Hematopoietic multipotent progenitor cell treated with erythropoietin and hydrocortisone succinate and interleukin-3 and kit ligand, for 6 days (in vitro differentiated cells): ENCODE data around the gene OCEL1.

Experiments used
- DNase-seq: peaks from one replicate; pipeline ENCODE4 v3.0.0-alpha.2; 2015

The OCEL1 gene

DNA sequence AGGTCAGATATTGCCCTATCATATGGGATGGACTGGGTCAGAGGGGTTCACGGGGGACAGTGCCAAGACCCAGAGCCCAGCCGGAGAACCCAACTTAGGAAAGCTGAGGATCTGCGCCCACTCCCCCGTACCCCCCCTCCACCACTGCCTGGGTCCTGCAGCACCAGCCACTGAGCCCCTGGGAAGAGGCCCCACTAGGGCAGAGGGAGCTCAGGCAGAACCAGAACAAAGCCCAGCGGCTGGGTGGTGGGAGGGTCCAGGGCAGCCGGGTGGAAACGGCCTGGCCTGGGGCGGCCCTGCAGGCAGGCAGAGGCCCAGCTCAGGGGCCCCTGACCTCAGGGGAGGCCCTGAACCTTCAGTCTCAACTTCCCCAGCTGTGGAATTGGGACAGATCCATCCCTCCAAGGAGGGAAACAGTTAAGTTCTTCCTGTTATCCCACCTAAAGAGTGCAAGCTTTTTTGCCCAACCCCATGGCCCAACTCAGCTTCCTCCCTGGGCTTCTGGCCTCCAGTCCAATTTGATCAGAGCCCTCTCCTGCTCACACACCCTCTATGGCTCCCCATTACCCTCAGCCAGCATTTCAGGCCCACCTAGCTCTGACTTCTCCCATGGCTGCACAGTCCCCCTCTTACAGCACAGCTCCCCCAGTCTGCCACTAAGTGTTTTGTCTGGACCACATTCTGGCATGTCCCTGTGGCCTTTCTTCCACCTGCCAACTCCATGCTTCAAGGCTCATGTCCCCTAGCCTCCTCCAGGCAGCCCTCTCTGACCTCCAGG lies 16.6 kb downstream of the OCEL1 start:
- DNase-seq = no peak

DNA sequence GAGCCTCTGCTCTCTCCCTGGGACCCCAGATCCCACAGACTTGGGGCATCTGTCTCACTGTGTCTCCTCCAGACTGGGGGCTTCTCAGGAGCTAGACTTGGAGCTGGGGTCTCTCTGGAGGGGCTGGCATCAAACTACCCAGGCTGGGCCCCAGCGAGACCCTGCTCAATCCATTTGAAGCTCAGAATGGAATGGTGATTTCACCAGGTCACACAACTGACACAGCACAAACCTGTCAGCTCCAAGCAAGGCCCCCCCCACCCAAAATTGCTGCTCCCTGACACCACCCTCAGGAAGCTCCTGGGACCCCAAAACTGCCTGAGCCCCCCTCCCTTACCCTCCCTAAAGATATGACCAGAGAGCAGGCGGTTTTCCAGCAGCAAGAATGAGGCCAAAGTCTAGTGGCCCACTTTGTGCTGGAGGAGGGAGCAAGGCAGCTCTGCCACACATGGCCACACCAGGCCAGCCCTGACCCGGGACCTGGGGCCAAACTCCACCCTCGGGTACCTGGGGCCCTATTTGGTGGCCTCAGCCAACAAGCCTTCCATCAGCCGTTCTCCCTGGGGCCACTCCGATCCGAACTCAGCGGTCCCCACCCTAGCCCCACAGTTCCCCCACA lies 17.3 kb downstream of the OCEL1 start:
- DNase-seq = no peak

DNA sequence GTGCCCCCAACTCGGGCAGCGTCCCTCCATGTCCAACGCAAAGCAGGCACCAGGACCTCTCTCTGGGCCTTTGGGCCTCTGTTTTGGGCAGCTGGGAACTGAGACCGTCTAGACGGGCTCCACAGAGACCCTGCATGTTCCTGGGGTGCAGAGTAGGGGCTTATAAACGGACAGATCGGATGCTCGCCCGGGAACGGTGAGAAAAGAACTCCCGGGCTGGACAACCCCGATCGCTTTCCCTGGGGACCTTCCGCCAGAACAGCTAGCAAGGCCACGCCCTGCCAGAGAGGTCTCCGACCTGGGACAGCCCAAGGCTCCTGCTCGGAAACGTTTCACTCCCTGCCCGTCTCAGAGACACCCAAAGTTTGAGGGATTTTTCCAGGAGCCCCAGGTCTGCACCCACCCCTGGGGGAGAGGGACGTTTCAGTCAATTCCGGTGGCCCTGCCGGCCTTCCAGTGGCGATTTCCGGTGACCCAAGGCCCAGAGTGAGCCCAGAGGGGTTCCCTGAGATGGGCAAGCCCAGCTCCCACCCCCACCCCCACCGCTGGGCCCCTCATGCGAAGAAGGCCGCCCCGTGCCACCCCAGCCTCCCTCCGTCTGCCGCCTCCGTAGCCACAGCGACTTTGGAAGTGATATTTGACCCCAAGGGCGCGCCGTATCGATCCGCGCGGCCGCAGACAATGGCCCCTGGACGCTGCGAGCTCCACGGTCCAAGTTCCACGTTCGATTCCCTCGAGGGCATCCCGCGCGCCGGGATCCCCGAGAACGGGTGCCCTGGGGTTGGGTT lies 18.0 kb downstream of the OCEL1 start:
- no peak for DNase-seq

DNA sequence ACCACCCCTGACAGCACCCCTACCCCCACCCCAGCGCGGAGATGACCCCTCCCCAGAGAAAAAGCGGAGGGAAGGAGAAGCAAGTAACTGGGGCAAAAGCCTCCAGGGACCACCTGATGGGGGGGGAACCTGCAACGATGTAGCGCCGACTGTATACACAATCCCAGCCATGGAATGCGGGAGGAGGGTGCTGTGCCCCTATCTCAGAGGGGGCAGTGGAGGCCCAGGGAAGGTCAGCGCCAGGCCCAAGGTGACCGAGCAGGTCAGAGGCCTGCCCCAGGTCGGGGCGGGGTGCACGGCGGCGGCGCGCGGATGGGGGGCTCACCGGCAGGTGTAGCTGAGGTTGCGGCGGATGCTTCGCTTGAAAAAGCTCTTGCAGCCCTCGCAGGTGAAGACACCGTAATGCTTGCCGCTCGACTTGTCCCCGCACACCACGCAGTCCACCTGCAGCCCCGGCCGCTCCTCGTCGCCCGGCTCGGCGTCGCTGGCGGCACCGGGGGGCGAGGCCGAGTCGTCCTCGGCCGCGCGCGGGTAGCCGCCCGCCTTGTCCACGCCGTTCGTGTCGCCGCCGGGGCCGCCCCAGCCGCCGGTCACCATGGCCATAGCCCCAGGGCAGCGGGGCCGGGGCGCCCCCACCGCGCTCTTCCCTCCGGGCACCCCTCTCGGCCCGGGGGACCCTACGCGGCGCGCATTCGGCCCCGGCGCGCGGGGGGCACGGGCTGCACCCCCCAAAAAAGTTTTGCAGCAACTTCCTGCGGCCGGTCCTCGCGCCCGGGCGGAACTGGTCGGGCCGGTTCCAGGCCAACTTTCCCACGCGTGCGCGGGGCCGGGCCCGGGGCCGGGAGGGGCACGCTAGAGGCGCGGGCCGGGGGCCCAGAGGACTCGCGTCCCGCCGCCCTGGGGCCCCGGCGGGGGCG lies 18.9 kb downstream of the OCEL1 start:
- DNase-seq = no peak

DNA sequence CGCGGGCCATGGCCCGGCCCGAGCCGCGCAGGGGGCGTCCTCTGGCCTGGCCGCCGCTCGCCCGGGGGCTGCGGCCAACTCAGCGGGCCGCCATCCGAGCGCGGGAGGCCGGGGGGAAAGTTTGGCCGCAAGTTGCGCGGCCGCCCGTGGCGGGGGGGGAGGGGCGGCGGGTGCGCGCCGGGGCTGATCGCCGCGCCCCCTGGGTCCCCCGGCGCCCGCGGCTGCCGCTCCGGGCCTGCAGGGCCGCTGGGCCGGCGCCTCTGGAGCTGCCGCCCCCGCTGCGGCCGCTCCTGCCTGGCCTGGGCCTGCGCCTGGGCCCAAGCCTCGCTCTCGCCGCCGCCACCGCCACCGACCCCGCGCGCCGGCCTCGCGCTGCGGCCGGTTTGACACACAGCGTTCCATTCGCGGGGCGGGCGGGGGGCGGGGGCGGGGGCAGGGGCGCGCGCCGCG lies 19.5 kb downstream of the OCEL1 start, which contains the start of gene NR2F6:
TSS of gene NR2F6 (minus strand) at position 385 of the 450 bp plus-strand sequence. CDS start 699 bp downstream, outside the sequence.
- no peak for DNase-seq

DNA sequence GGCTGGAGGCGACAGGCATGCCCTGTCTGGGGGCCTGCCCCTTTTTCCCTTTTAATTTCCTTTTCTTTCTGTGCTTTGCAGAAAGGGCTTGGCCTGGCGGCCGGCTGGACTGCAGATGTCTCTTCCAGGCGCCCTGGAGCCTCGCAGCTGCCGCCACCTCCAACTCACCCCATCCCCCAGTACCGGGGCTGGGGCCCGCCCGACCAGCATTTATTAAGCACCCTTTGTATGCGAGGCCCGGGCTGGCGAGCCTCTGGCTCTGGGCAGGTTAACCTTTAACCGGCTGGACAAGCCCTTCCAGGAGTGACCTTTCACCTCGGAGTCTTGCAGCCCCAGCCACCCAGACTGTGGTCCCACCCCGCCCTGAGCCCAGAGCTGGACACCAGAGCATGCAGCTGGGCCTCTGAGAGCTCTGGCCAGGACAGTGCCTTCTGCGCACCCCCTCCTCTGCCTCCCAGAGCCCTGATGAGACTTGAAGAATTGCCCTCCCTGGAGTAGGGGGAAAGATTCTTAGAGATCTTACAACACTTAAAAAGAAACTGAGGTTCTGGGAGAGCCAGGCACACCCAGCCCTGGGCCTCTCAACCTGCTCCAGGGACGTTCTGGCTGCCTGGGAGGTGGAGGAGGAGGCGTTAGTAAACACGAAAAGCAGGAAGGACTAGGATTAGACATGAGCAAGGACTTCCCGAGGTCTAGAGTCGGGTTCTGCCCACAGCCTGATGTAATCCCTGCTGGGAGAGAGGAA lies 20.8 kb downstream of the OCEL1 start:
- no peak for DNase-seq

DNA sequence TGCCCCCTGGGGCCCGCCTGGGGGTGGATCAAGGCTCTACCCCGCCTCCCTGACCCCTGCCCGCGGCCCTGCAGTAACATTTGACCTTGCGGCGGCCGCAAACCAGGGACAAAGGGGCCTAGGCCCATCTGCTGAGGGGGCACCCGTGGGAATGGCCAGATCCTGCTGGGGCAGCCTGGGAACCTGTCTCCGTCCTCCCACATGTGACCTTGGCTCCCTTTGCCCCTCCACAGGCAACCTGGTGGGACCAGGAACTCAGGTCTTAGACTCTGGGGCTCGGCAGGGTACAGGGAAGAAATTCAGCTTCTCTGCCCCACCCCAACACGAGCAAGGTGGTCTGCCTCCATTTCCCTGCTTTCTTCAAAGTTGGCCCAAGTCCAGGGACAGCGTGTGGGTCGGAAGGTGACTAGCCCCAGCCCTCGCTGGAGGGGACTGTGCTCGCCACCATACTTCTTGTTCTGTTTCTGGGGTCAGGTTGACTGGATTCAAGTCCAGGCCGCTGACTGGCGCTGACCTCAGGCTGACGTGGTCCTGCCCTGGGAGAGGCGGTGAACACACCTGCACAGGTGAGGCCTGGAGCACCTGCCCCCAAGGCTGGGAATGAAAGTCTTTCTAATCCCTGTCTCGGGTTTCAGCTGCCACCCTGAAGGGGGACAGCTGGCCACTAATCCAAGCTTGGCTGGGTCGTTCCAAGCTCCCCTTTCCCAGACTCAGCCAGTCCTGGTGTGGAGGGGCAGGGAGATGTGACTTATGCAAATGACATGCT lies 22.2 kb downstream of the OCEL1 start:
- no peak for DNase-seq

DNA sequence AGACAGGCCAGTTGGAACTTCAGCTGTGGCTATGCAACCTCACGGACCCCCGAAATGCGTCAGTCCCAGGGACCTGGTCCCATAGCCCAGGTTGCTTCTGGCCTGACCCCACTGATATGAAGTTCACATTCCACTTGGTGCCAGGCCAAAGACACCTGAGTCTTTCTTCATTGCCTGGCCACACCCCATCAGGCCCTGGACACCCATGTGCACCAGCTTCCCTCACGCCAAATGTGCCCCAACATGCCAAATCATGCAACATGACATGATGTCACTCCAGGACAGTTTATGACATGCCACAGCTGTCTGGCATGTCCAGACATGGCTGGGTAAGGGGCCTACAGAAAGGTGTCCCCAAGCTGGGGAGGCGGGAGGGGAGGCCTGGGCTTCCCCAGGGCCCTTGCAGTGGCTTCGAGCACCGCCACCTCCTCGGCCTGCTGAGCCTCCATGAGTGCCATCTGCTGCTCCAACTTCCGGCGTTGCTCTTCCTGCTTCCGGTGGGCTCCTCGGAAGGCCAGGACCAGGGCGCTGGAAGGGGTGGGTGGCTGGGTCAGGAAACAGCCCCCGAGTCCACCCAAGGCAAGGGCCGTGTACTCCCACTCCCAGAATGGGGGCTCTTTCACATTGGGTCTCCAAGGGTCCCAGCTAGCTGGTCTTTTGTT lies 24.0 kb downstream of the OCEL1 start:
- DNase-seq = no peak

DNA sequence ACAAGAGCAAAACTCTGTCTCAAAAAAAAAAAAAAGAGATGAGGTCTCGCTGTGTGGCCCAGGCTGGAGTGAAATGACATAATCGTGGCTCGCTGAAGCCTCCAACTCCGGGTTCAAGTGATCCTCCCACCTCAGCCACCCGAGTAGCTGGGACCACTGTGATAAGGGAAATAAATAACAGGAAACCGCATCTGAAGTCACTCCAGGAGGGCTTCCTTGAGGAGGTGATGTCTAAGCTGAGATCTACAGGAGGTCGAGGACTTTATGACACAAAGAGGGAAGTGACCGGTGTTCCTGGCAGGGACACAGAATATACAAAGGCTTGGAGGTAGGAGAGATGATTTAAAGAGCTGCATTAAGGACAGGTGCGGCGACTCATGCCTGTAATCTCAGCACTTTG lies 28.6 kb downstream of the OCEL1 start:
- no peak for DNase-seq

DNA sequence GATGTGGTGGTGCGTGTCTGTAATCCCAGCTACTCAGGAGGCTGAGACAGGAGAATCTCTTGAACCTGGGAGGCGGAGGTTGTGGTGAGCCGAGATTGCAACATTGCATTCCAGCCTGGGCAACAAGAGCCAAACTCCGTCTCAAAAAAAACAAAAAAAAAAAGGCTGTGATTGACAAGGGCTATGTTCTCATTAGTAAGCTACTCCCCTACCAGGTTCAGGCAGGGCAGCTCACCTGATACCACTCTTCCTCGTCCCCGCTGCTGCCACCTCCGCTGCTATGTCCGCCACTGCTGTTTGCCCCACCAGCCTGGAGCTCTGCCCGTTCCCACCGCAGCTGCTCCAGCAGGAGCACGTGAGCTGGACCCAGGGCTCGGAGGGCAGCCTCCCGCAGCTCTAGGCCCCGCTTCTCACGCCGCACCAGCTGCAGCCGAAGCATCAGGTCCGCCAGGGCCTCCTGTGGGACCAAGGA lies 29.2 kb downstream of the OCEL1 start:
- no peak for DNase-seq

DNA sequence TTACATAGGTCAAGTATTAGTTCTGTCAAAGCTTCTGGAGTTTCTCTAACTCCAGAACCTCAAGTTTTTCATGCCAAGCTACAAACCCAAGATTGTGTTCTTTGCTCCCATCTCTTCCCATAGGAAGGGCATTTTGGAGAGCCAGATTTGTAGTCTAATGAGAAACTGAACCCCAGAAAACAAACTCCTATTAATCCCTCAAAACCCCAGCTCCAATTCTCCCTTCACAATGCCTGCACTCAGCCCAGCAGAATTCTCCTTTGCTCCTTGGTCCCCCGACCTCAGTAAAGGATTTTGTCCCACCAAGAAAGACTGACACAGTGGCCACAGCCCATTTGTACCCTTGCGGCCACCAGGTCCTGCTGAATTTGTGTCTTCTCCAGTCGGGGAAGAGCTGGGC lies 30.1 kb downstream of the OCEL1 start:
- no peak for DNase-seq

DNA sequence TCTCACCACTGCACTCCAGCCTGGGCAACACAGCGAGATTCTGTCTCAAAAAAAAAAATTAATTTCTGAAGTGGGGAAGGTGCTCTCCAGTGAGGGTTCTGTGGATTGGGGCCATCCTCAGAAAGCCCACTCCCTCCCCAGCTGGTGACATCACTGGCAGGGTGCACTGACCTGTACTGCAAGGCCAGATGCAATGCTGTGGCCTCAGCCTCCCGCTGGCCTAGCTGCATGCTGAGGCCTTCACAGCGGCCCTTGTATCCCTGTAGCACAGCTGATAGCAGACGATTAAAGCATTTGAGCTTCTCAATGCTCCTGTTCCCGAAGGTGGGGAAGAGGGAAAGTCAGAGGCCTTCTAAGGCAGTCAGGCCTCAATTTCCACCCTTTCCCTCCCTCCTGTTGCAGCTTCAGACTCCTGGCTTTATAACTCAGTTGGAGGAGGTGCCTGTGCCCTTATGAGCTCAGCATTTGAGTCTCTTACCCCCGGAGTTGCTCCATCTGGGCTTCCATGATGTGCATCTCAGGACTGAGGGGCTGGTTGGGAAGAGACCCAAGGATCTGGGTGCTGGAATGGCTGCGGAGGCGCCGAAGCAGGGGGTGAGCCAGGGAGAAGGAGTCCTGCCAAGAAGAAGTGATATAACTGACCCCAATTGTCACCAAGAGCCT lies 33.2 kb downstream of the OCEL1 start:
- DNase-seq = no peak

DNA sequence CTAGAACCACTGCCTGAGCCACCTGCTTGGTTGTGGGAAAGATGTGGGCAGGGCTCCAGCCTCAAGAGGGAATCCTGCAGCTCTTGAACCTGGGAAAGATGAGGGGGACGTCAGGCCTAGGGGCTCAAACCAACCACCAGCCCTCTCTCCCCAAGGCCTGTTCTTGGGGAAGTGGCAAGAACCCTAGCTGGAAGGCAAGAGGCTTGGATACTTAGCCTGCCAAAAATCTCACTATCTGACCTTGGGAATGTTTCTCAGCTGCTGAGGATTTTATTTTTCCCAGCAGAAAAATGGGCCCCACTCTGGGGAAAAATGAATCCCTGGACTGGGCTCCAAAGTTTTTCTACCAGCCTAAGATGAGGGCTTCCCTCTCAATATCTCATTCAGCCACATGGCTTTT lies 33.9 kb downstream of the OCEL1 start:
- no peak for DNase-seq

DNA sequence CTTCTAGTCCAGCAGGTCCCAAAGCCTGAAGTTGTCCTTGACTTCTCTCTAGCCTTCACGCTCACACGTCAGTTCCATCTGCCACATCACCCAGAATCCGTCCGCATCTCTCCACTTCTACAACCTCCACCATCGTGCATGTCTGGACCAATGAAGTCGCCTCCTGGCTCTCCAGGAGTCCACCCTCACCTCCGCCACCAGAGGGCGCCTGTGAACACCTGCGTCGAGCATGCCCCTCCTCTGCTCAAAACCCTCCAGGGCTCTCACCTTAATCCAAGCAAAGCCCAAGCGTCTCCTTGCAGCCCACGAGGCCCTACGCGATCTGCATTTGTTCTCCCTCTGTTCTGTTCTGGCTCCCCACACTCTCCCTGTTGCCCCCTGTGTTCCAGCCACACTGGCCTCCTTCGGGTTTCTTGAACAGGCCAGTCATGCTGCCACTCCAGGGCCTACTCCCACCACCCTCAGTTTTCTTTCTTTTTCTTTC lies 34.9 kb downstream of the OCEL1 start:
- peak; percentile 93 for DNase-seq

DNA sequence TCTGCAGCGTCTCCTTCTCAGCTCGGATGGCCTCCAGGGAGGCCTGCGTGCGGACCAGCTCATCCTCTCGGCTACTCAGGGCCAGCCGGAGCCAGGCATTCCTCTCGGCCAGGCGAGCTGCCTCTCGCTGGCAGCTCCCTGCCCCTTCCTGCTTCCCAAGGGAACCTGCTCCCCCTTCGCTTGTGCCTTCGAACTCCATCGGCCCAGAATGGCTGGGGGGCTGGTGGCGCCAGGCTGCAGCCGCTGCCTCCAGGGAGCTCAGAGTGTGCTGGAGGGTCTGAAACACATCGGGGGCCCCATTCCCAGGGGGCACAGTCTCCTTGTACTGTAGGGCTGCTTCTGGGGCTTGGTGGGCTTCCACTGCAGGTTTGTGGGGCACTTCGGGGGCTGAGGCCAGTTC lies 36.5 kb downstream of the OCEL1 start:
- DNase-seq = no peak

DNA sequence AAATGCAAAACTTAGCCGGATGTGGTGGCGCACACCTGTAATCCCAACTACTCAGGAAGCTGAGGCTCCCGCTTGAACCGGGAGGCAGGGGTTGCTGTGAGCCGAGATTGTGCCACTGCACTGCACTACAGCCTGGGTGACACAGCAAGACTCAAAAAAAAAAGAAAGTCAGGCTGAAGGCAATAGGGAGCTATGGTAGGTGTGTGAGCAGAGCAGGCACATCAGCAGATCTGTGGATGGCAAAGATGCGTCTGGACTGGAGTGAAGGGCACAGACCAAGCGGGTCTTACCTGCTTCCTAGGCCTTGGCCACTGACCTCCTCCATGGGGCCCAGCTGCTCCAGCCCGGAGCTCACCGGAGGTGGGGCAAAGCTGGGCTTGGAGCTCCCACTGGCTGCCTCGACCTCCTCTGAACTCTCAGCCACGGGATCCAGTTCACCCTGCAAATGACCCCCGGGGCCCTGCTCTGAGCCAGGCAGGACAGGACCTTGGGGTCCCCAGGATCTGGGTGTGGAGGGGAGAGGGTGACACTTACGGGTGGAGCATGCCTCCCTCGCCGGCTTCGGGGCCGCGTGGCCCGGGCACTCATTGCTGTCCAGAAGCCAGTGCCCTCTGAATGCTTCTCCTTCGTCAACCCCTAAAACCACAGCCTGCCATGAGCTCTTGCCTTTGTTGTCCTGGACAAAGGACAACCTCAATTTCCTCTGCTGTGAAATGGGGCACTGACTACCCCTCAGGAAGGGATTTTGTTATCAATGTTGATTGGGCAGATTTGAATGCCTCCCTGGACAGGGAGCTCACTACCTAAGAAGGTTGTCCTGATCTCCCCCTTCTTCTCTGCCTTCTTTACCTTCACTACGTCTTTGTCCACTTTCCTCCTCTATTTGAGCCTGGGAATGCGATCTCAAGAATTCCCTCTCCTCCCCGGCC lies 38.0 kb downstream of the OCEL1 start:
- DNase-seq = no peak

DNA sequence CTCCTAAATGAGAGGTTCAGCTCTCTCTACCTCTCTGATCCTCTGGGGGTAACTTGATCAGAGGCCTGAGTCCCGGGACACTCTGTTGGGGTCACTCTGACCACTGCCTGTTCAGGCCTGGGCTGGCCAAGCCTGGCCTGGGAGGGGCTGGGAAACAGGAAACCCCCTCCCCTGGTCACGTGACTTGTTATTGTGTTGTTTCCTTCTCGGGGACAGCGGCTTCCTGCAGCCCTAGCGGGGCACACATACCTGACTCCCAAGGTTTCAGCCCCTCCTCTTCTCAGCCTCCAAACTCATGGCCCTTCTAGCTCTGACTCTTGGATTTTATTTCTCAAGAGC lies 38.6 kb downstream of the OCEL1 start, which contains the start of gene USHBP1:
TSS of gene USHBP1 (minus strand) at position 105 of the 339 bp plus-strand sequence. CDS start 446 bp downstream, outside the sequence.
- no peak for DNase-seq

DNA sequence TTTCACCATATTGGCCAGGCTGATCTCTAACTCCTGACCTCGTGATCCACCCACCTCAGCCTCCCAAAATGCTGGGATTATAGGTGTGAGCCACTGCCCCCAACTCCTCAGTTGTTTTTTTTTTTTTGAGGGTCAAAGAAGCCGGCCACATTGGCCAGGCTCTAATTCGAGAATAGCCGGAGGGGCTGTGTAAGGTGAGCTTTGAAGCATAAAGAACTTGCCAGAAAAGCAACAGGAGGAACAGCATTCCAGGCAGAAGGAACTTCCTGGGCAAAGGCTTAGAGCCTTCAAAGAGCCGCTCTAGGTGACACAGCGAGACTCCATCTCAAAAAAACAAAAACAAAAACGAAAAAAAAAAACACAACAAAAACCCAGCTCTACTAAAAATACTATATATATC lies 40.0 kb downstream of the OCEL1 start:
- DNase-seq = no peak
